Measurements from ENCODE around the gene RNF225. TPM values are rescaled to one million over a fixed set of nuclear protein-coding genes. Genes with fewer than 3 reads are reported as not detected.

RNF225 gene
- total RNA-seq, 2 donors from 2014 or later = not detected

DNA sequence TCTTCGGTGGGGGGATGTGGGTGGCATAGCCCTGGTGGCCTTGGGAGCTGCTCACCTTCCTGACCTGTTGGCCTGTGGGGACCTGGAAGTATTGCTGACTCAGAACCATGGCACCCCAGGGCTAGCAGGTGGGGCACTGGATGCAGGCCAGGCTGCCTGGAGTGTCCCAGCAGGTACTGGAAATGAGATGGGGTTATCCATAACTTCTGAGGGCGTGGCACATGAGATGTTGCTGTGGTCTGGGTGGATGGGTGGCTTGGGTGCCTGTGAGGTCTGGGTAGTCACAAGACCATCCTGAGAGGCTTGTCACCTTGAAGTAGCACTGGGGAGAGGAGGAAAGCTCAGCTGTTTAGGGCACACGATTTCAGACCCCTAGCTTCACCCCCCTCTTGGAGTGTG, 636 bp upstream of the RNF225 start:
- peaks cover 38% of the 10 kb centered on the region for H3K36me3 ChIP-seq

DNA sequence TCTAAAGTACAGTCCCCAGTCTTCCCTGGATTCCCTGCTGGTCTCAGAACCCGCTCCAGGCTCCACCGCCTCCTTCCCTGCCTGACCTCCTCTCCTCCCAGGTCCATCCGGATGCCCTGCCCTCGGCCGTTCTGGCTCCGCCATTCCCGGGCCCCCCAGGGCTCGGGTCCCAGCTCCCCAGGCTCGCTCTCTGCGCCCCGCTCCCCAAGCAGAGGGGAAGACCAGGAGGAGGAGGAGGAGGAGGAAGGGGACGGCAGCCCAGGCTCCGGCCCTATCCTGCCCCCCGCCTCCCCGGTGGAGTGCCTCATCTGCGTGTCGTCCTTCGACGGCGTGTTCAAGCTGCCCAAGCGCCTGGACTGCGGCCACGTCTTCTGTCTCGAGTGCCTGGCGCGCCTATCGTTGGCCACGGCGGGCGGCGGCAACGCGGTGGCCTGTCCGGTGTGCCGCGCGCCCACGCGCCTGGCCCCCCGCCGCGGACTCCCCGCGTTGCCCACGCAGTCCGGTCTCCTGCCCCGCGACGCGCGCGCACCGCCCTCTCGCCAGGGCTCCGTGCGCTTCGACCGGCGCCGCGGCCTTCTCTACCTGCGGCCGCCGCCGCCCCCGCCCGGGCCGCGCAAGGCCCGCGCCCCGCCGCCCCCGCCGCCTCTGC, 647 bp downstream of the RNF225 start:
- H3K36me3 ChIP-seq = peaks cover 35% of the 10 kb centered on the region
- no peak for DNase-seq (ENCODE audit: low spot score)
- no peaks in the 10 kb centered on the region for H3K27me3 ChIP-seq (replicated peaks; ENCODE audit: insufficient read depth)
- ATAC-seq (ENCODE audit: insufficient number of reproducible peaks, low FRiP score, low read depth) = no peak
- H3K4me1 ChIP-seq (ENCODE audit: control insufficient read depth in 1 of 2, low read depth in 2 of 2) = peaks cover 7 to 9% of the 10 kb centered on the region in 2 donors
- H3K4me3 ChIP-seq = no peak overlapping the region
- H3K27ac ChIP-seq = no peak overlapping the region
- H3K9me3 ChIP-seq = no peaks in the 10 kb centered on the region
- TF ChIP-seq, protein P1, sequence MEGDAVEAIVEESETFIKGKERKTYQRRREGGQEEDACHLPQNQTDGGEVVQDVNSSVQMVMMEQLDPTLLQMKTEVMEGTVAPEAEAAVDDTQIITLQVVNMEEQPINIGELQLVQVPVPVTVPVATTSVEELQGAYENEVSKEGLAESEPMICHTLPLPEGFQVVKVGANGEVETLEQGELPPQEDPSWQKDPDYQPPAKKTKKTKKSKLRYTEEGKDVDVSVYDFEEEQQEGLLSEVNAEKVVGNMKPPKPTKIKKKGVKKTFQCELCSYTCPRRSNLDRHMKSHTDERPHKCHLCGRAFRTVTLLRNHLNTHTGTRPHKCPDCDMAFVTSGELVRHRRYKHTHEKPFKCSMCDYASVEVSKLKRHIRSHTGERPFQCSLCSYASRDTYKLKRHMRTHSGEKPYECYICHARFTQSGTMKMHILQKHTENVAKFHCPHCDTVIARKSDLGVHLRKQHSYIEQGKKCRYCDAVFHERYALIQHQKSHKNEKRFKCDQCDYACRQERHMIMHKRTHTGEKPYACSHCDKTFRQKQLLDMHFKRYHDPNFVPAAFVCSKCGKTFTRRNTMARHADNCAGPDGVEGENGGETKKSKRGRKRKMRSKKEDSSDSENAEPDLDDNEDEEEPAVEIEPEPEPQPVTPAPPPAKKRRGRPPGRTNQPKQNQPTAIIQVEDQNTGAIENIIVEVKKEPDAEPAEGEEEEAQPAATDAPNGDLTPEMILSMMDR (IDR thresholded peaks at IDR 0.05) = no peak

More for the DNA sequence above, 636 bp upstream of the RNF225 start:
- H3K9me3 ChIP-seq = no peaks in the 10 kb centered on the region
- DNase-seq (ENCODE audit: low spot score) = no peak
- H3K27ac ChIP-seq = no peak overlapping the region
- no peaks in the 10 kb centered on the region for H3K4me1 ChIP-seq (ENCODE audit: control insufficient read depth in 1 of 2, low read depth in 2 of 2)
- no peaks in the 10 kb centered on the region for H3K27me3 ChIP-seq (replicated peaks; ENCODE audit: insufficient read depth)
- H3K4me3 ChIP-seq = no peak overlapping the region
- TF ChIP-seq, protein P1 (IDR thresholded peaks at IDR 0.05) = no peak
- ATAC-seq (ENCODE audit: insufficient number of reproducible peaks, low FRiP score, low read depth) = no peak

GRCh38 chr19:58396691-58397532, 1.5 kb downstream of the RNF225 start:
- ATAC-seq (ENCODE audit: insufficient number of reproducible peaks, low FRiP score, low read depth) (no peak), DNase-seq (ENCODE audit: low spot score) (no peak)
- no peak overlapping the region for H3K4me3 ChIP-seq
- H3K4me1 ChIP-seq (ENCODE audit: control insufficient read depth in 1 of 2, low read depth in 2 of 2) = peaks cover 7 to 13% of the 10 kb centered on the region in 2 donors
- peaks cover 27% of the 10 kb centered on the region for H3K36me3 ChIP-seq
- no peaks in the 10 kb centered on the region for H3K9me3 ChIP-seq
- no peak overlapping the region for H3K27ac ChIP-seq
- H3K27me3 ChIP-seq (replicated peaks; ENCODE audit: insufficient read depth) = no peaks in the 10 kb centered on the region
- TF ChIP-seq, protein P1 (IDR thresholded peaks at IDR 0.05) = no peak

- Histone ChIP-seq H3K9me3 (no peaks in the 10 kb centered on the region), H3K27ac (no peak overlapping the region), H3K27me3 (replicated peaks; ENCODE audit: insufficient read depth) (no peaks in the 10 kb centered on the region), H3K4me1 (ENCODE audit: control insufficient read depth in 1 of 2, low read depth in 2 of 2) (peaks cover 7 to 15% of the 10 kb centered on the region in 2 donors), H3K4me3 (no peak overlapping the region), H3K36me3 (peaks cover 21% of the 10 kb centered on the region)
- TF ChIP-seq, protein P1 (IDR thresholded peaks at IDR 0.05) = no peak
- ATAC-seq (ENCODE audit: insufficient number of reproducible peaks, low FRiP score, low read depth) (no peak), DNase-seq (ENCODE audit: low spot score) (no peak)
These were observed 2.1 kb downstream of the RNF225 start for GRCh38 chr19:58397533-58398037.

- Histone ChIP-seq H3K4me3 (no peak overlapping the region), H3K36me3 (peaks cover 16% of the 10 kb centered on the region), H3K27ac (no peak overlapping the region), H3K27me3 (replicated peaks; ENCODE audit: insufficient read depth) (no peaks in the 10 kb centered on the region), H3K9me3 (no peaks in the 10 kb centered on the region), H3K4me1 (ENCODE audit: control insufficient read depth in 1 of 2, low read depth in 2 of 2) (peaks cover 7 to 15% of the 10 kb centered on the region in 2 donors)
- DNase-seq (ENCODE audit: low spot score) (no peak), ATAC-seq (ENCODE audit: insufficient number of reproducible peaks, low FRiP score, low read depth) (no peak)
- TF ChIP-seq, protein P1 (IDR thresholded peaks at IDR 0.05) = no peak
These were observed 2.6 kb downstream of the RNF225 start for GRCh38 chr19:58398087-58398486.

All from thoracic aorta (tissue), 2 donors.